ENCODE data around the gene SOX13.

GRCh38 chr1:204041232-204041767 is 31.6 kb upstream of the SOX13 start:
- TF ChIP-seq CTCF (IDR thresholded peaks at IDR 0.05): no peak
- TF ChIP-seq POLR2AphosphoS5 (IDR thresholded peaks at IDR 0.05): no peak
- TF ChIP-seq POLR2A (IDR thresholded peaks at IDR 0.05): no peak

Data from transverse colon (tissue), 4 donors.